SH-SY5Y (cell line): Measurements from ENCODE around the gene PDGFA.

Source experiments
- GATA2 ChIP-seq: IDR thresholded peaks from 2 replicates; pipeline ENCODE4 v1.6.1; 2011; ENCODE audit warnings: mild to moderate bottlenecking, low read depth, low read length
- GATA3 ChIP-seq: IDR thresholded peaks from 2 replicates; pipeline ENCODE4 v1.6.1; 2011; ENCODE audit warnings: low read depth, mild to moderate bottlenecking, low read length, moderate library complexity

DNA sequence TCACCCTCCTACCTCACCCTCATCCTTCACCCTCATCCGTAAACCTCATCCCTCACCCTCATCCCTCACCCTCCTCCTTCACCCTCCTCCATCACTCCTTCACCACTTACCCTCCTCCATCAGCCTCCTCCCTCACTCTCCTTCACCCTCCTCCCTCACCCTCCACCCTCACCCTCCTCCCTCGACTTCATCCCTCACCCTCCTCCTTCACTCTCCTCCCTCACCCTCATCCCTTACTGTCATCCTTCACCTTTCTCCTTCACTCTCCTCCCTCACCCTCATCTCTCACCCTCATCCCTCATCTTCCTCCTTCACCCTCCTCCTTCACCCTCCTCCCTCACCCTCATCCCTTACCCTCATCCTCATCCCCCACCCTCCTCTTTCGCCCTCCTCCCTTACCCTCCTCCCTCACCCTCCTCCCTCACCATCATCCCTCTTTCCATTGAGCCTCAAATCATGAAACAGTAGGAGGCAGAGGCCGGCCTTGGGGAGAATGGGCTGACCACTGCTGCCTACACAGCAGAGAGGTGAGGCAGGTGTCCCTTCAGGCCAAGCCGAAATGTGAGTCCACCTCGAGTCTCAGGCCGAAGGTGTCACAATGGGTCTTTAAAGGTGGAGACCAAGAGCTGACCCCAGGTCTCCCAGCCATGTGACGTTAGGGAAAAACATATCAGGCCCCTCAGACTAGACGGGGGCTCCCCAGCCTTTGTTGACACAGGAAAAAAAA, 53.0 kb downstream of the PDGFA start:
- TF ChIP-seq GATA2 (no peak), GATA3 (no peak)
